H1 (cell line): ENCODE results near the gene GXYLT1. TPM values are rescaled to one million over a fixed set of nuclear protein-coding genes. Genes with fewer than 3 reads are reported as not detected.

Experiments
- BACH1 ChIP-seq: IDR thresholded peaks from 2 replicates; pipeline ENCODE4 v1.6.1; 2012; ENCODE audit warnings: low read length, improper control_type of control experiment
- CBX8 ChIP-seq: fragments of 300-800, 300-1000 bp; sonication (generic); IDR thresholded peaks from 2 replicates; pipeline ENCODE4 v1.7.1; 2016; ENCODE audit warnings: low read depth, low read length, borderline replicate concordance
- CHD1 ChIP-seq: IDR thresholded peaks from 2 replicates; pipeline ENCODE4 v1.6.1; 2012; ENCODE audit warnings: low read depth, low read length, improper control_type of control experiment
- SIRT6 ChIP-seq: IDR thresholded peaks from one replicate; pipeline ENCODE4 v1.7.1; 2012; ENCODE audit warnings: low read length, inconsistent platforms
- SP2 ChIP-seq: IDR thresholded peaks from 2 replicates; pipeline ENCODE4 v1.6.1; 2012; ENCODE audit warnings: mild to moderate bottlenecking, low read length, inconsistent platforms
- SUZ12 ChIP-seq: fragments of 200-600 bp; sonication (generic); IDR thresholded peaks from 2 replicates; pipeline ENCODE4 v1.6.1; 2012; ENCODE audit warnings: mild to moderate bottlenecking, inconsistent platforms, low read length, moderate library complexity, mixed read lengths
- TCF12 ChIP-seq: IDR thresholded peaks from 2 replicates; pipeline ENCODE4 v1.6.1; 2011; ENCODE audit warnings: low read depth, mild to moderate bottlenecking, low read length
- polyA plus RNA-seq, 7 experiments: library from polyadenylated mRNA; depleted of rRNA in 3 of 7; stranded (reverse) in 5 of 7; unstranded in 2 of 7; fragments of >200 nt in 5 of 7; fragments of 200-250 nt in 2 of 7; gene quantifications; 1 replicate in 5 of 7; 2 replicates in 1 of 7; 4 replicates in 1 of 7; pipeline versions ENCODE4 v1.2.1 to v1.2.3, GENCODE V29; 2011 to 2013; ENCODE audit warnings: missing spikeins in 2 of 7, mixed read lengths in 2 of 7
- total RNA-seq: library from RNA; stranded (reverse); fragmentation: NEBNext Ultra II Directional; extraction: Animal tissue kit (Norgen Biotek cat#: 25700); gene quantifications from 2 replicates; pipeline ENCODE4 v1.2.1, GENCODE V29; 2021
- TF ChIP-seq, protein P1 (sequence below): fragments of 300-600 bp; sonication (generic); IDR thresholded peaks from 2 replicates; pipeline ENCODE4 v1.7.1; 2012; ENCODE audit warnings: low read length, moderate library complexity, mild to moderate bottlenecking, inconsistent platforms; ENCODE audit not compliant: insufficient replicate concordance
- TF ChIP-seq, protein P2 (sequence below): IDR thresholded peaks from 2 replicates; pipeline ENCODE4 v1.6.1; 2011; ENCODE audit warnings: low read length, improper control_type of control experiment

Gene GXYLT1
- total and polyA plus RNA-seq, 2 of the 8 experiments (the other 6 are each of a cell fraction or from before 2014, with no cell fraction given), result 3.1 to 10.7 TPM

DNA sequence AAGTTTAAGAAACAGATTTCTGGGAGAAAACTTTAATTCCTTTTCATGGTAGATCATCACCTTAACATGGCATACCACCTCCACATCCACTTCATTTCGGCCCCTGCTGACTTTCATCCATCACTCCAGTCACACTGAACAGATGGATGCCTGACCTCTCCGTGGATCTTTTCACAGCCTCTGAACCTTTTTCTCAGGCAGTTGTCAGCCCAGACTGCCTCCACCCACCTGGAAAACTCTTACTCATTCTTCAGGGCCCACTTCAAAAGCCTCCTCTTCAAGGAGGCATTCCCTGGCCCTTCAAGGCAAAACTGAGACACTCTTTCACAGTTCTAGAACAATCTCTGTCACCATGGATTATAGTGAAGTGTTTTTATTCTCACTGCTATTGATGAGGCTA is 52.9 kb downstream of the GXYLT1 start (continued):
- TF ChIP-seq, protein P1, sequence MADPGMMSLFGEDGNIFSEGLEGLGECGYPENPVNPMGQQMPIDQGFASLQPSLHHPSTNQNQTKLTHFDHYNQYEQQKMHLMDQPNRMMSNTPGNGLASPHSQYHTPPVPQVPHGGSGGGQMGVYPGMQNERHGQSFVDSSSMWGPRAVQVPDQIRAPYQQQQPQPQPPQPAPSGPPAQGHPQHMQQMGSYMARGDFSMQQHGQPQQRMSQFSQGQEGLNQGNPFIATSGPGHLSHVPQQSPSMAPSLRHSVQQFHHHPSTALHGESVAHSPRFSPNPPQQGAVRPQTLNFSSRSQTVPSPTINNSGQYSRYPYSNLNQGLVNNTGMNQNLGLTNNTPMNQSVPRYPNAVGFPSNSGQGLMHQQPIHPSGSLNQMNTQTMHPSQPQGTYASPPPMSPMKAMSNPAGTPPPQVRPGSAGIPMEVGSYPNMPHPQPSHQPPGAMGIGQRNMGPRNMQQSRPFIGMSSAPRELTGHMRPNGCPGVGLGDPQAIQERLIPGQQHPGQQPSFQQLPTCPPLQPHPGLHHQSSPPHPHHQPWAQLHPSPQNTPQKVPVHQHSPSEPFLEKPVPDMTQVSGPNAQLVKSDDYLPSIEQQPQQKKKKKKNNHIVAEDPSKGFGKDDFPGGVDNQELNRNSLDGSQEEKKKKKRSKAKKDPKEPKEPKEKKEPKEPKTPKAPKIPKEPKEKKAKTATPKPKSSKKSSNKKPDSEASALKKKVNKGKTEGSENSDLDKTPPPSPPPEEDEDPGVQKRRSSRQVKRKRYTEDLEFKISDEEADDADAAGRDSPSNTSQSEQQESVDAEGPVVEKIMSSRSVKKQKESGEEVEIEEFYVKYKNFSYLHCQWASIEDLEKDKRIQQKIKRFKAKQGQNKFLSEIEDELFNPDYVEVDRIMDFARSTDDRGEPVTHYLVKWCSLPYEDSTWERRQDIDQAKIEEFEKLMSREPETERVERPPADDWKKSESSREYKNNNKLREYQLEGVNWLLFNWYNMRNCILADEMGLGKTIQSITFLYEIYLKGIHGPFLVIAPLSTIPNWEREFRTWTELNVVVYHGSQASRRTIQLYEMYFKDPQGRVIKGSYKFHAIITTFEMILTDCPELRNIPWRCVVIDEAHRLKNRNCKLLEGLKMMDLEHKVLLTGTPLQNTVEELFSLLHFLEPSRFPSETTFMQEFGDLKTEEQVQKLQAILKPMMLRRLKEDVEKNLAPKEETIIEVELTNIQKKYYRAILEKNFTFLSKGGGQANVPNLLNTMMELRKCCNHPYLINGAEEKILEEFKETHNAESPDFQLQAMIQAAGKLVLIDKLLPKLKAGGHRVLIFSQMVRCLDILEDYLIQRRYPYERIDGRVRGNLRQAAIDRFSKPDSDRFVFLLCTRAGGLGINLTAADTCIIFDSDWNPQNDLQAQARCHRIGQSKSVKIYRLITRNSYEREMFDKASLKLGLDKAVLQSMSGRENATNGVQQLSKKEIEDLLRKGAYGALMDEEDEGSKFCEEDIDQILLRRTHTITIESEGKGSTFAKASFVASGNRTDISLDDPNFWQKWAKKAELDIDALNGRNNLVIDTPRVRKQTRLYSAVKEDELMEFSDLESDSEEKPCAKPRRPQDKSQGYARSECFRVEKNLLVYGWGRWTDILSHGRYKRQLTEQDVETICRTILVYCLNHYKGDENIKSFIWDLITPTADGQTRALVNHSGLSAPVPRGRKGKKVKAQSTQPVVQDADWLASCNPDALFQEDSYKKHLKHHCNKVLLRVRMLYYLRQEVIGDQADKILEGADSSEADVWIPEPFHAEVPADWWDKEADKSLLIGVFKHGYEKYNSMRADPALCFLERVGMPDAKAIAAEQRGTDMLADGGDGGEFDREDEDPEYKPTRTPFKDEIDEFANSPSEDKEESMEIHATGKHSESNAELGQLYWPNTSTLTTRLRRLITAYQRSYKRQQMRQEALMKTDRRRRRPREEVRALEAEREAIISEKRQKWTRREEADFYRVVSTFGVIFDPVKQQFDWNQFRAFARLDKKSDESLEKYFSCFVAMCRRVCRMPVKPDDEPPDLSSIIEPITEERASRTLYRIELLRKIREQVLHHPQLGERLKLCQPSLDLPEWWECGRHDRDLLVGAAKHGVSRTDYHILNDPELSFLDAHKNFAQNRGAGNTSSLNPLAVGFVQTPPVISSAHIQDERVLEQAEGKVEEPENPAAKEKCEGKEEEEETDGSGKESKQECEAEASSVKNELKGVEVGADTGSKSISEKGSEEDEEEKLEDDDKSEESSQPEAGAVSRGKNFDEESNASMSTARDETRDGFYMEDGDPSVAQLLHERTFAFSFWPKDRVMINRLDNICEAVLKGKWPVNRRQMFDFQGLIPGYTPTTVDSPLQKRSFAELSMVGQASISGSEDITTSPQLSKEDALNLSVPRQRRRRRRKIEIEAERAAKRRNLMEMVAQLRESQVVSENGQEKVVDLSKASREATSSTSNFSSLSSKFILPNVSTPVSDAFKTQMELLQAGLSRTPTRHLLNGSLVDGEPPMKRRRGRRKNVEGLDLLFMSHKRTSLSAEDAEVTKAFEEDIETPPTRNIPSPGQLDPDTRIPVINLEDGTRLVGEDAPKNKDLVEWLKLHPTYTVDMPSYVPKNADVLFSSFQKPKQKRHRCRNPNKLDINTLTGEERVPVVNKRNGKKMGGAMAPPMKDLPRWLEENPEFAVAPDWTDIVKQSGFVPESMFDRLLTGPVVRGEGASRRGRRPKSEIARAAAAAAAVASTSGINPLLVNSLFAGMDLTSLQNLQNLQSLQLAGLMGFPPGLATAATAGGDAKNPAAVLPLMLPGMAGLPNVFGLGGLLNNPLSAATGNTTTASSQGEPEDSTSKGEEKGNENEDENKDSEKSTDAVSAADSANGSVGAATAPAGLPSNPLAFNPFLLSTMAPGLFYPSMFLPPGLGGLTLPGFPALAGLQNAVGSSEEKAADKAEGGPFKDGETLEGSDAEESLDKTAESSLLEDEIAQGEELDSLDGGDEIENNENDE, result no peak
- TF ChIP-seq BACH1 (no peak), SP2 (no peak), SIRT6 (no peak), CBX8 (no peak), CHD1 (no peak), TCF12 (no peak), SUZ12 (no peak)
- TF ChIP-seq, protein P2, sequence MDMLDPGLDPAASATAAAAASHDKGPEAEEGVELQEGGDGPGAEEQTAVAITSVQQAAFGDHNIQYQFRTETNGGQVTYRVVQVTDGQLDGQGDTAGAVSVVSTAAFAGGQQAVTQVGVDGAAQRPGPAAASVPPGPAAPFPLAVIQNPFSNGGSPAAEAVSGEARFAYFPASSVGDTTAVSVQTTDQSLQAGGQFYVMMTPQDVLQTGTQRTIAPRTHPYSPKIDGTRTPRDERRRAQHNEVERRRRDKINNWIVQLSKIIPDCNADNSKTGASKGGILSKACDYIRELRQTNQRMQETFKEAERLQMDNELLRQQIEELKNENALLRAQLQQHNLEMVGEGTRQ, result no peak
